Stimulated activated CD8-positive, alpha-beta memory T cell treated with anti-CD3 and anti-CD28 coated beads, Interleukin-4, amount 100 ng/mL, for 24 hours (primary cell): Measurements from ENCODE around the gene POLR3B.
"Not testable (repeated sequence)": the region's sequence is repeated elsewhere in the genome, so short reads cannot be mapped to it uniquely, and the experiment has no call there.

Experiments
- DNase-seq: peaks from one replicate; pipeline ENCODE4 v3.0.0-alpha.2; 2020; ENCODE audit warnings: low read depth

Gene POLR3B

GRCh38 chr12:106465605-106466004 is 108.1 kb downstream of the POLR3B start:
- DNase-seq, result not testable (repeated sequence)

DNA sequence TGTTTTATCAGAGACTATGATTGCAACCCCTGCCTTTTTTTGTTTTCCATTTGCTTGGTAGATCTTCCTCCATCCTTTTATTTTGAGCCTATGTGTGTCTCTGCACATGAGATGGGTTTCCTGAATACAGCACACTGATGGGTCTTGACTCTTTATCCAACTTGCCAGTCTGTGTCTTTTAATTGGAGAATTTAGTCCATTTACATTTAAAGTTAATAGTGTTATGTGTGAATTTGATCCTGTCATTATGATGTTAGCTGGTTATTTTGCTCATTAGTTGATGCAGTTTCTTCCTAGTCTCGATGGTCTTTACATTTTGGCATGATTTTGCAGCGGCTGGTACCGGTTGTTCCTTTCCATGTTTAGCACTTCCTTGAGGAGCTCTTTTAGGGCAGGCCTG is 118.1 kb downstream of the POLR3B start:
- DNase-seq, result not testable (repeated sequence)

DNA sequence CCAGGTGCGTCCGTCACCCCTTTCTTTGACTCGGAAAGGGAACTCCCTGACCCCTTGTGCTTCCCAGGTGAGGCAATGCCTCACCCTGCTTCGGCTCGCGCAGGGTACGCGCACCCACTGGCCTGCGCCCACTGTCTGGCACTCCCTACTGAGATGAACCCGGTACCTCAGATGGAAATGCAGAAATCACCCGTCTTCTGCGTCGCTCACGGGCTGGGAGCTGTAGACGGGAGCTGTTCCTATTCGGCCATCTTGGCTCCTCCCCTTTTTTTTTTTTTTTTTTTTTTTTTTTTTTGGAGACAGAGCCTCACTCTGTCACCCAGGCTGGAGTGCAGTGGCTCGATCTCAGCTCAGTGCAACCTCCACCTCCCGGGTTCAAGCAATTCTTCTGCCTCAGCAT is 120.1 kb downstream of the POLR3B start:
- DNase-seq, result not testable (repeated sequence)

DNA sequence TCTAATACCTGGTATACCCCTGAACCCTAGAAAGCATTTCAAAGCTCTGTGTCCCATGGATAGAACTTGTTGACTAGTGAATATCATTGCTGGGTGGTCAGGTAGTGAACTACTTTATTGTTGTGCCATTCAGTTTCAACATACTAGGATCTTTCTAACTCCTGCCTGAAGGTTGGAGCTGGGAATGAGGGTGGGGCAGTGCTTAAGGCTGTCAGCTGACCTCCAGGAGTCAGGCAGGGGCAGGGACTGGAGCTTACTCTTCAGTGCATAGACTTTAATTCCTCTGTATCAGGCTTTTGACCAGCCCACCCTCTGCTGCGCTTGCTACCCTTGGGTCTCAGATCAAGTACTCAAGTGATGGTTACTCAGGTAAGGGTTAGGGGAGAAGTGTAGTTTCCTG is 122.7 kb downstream of the POLR3B start:
- no peak for DNase-seq

DNA sequence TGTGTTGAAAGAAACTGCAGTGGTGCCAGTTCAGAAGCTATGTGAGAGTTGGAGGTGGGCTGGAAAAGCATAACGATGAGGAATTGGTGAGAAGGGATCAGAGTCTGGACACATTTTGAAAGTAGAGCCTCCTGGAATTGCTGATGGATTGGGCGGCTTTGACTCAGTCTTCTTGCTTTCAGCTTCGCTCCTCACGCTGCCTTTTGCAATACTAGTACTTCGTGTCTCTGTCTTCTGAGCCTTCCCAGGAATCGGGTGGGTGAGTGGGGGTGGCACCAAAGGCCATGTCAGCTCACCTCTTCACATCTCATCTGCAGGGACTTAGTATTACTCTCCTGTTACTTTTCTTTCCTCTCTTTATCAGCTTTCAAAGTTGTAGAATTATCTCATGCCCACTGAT is 123.7 kb downstream of the POLR3B start:
- DNase-seq, result no peak

- no peak for DNase-seq
These were observed 130.1 kb downstream of the POLR3B start for GRCh38 chr12:106487664-106488063.

- no peak for DNase-seq
These were observed 131.3 kb downstream of the POLR3B start for GRCh38 chr12:106488884-106489283.

DNA sequence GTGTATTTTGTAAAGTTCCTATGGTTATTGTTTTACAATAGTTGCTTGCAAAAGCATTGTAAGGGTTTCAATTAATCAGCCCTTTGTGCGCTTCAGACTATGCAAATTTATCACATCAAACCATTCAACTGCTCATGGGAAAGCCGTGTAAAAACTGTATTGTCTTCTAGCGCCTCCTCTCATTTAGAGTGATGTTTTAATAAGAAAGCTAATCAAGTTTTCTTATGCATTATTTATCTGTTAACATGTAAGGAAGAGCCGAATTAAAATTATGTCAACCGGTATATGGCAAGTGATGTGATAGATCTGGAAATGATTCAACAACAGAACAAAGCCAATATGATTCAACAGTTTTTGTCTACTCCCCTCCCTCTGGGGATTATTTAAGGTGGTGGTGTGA is 132.7 kb downstream of the POLR3B start:
- no peak for DNase-seq

DNA sequence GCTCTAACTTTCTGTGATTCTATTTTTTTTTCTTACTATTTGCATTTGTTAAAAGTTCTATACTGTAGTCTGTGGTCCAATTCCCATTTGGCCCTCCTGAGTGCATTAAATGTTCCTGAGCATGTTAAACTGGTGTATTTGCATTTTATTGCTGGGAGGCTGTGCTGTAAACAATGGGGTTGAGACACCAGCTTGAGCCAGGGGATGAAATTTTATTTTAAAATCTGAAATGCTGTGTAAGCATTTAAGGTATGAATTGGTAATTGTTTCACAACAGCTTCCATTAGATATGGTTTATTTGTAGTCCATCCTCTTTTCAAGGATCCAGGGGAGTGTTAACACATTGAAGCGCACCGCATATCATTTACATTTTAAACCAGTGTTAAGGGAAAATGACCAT is 135.3 kb downstream of the POLR3B start:
- DNase-seq, result no peak

DNA sequence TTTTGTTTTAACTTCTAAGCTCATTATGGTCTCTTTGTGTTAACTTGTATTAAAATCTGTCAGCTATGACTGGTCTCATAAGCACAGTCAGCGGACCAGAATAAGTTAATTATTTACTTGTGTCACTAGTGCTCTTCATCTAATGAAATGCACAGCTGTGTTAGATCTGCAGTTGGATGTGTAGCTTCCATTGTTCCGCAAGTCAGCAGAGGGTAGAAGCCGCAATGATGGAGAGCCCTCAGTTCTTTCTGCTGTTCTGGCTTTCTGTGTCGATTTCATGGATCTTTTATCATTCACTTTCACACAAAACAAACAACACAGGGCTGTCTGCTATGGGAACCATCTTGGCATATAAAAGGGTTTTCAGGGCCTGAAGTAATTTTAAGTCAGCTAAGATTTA is 136.0 kb downstream of the POLR3B start:
- DNase-seq, result no peak

DNA sequence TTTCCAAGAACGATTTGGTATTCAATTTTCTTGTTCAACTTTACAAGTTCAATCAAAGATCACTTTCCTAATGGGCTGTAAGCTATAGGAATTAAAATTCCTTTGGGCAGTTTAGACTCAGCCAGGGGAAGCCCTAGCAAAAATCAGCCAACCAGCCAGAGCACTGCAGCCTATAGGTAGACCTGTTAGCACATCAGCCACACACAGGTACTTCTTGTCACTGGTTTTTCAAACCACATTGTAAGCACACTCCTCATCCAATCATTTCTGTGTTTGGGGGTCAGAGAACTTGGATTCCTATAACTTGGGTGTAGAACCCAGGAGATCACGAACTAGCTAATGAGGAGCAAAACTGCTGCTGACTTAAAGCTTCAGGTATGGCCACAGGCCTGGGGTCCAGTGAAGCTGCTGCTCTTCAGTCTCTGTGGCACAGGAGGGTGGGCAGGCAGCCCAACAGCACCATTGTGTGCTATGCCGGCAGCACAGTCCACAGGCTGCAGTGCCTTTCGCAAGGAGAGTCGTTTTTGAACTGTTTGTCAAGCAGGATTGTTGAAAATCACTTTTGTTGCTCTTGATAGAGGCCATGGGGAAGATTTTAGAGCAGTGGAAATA is 137.9 kb downstream of the POLR3B start:
- no peak for DNase-seq

DNA sequence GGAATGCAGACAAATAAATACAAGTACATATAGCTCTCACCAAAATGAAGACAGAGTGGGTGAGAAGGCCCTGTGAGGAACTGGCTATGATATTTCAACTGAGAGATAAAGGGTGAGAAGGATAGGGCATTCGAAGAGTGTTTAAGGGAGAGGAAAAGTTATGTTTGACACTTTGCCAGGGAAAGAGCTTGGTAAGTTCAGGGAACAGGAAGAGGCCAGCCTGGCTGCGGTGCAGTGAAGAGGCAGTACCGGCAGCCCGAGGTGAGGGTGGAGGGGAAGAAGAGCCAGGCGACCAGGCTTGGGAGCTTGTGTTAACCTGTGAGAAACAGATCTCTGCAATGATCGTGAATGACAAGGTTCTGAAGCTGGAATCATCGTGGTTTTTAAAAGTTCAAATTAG is 140.5 kb downstream of the POLR3B start:
- no peak for DNase-seq

DNA sequence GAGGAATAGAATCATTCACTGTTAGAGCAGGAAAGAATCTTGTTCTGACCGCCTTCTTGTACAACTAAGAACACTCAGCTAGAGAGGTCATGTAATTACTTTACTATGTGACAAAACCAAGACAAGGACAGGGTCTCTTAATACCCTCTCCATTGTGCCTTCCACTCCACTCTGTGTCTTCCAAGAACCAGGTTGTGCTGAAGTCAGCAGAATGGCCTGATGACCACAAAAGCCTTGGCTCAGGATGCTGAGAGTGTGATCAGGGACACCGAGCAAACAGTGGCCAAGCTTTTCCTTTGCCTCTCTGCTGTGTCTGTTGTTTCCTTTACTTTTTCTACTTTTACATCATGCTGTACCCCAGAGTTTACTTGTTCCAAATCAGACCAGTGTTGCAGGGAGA is 142.1 kb downstream of the POLR3B start:
- no peak for DNase-seq

DNA sequence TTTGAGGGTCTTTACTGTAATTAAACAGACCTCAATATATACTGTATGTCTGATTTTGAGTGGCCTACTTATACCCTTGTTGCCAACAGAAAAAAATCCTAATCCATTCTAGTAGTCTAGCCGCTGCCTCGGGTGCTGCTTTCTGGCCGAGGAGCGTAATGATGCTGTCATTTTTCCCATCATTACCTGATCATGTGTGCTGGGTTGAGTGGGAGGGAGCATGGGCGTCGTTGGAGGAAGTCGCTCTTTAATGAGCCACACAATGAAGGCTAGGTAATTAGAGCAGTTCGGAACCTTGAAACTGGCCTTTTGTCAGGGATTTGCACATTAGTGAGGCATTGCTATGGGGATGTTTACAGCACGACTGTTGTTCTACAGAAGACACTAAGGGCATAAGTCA is 149.1 kb downstream of the POLR3B start:
- DNase-seq, result no peak

GRCh38 chr12:106508966-106509365 is 151.4 kb downstream of the POLR3B start:
- no peak for DNase-seq

DNA sequence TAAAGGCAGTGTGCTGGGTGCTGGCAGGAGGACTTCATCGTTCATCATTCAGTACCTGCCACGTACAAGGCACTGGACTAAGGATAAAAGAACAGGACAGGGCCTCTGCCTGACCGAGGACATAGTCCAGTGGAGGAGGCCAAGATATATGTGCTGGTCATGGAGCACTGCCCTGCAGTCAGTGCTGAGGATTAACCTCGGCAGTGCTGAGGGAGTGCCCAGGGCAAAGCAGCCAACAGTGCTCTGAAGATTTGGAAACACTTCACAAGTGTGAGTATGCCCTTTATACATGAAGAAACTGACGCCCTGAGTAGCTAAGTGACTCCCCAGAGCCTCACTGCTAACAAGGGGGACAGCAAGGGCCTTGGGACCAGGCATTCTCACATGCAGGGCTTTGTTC is 153.8 kb downstream of the POLR3B start:
- no peak for DNase-seq

- DNase-seq, result no peak
These were observed 159.8 kb downstream of the POLR3B start for GRCh38 chr12:106517314-106517713.

GRCh38 chr12:106519607-106520021 is 162.1 kb downstream of the POLR3B start:
- no peak for DNase-seq

GRCh38 chr12:106521901-106522300 is 164.4 kb downstream of the POLR3B start:
- DNase-seq, result no peak

GRCh38 chr12:106522708-106523107 is 165.2 kb downstream of the POLR3B start:
- no peak for DNase-seq

- no peak for DNase-seq
These were observed 169.8 kb downstream of the POLR3B start for GRCh38 chr12:106527356-106527755.

- no peak for DNase-seq
These were observed 183.7 kb downstream of the POLR3B start for GRCh38 chr12:106541201-106541600.

GRCh38 chr12:106551410-106551809 is 193.9 kb downstream of the POLR3B start:
- no peak for DNase-seq

GRCh38 chr12:106552228-106552627 is 194.7 kb downstream of the POLR3B start:
- DNase-seq, result no peak
